T47D (cell line): ENCODE measurements around the gene C10orf143.

Source experiments
- DNase-seq, 2 experiments: peaks; one replicate each; pipeline versions ENCODE4 v3.0.0 to v3.0.0-alpha.2; 2011 to 2012; ENCODE audit warnings: low read depth in 1 of 2, low spot score in 1 of 2
- JUND ChIP-seq: IDR thresholded peaks from 2 replicates; pipeline ENCODE4 v1.6.1; 2012; ENCODE audit warnings: low read depth
- in situ Hi-C: cut with HindIII; loops from 2 replicates; pipeline ENCODE4 v1.10.0; 2016; ENCODE audit warnings: low sequenced_read_pairs, low pct_unique_long_range_greater_than_20kb

C10orf143 gene

DNA sequence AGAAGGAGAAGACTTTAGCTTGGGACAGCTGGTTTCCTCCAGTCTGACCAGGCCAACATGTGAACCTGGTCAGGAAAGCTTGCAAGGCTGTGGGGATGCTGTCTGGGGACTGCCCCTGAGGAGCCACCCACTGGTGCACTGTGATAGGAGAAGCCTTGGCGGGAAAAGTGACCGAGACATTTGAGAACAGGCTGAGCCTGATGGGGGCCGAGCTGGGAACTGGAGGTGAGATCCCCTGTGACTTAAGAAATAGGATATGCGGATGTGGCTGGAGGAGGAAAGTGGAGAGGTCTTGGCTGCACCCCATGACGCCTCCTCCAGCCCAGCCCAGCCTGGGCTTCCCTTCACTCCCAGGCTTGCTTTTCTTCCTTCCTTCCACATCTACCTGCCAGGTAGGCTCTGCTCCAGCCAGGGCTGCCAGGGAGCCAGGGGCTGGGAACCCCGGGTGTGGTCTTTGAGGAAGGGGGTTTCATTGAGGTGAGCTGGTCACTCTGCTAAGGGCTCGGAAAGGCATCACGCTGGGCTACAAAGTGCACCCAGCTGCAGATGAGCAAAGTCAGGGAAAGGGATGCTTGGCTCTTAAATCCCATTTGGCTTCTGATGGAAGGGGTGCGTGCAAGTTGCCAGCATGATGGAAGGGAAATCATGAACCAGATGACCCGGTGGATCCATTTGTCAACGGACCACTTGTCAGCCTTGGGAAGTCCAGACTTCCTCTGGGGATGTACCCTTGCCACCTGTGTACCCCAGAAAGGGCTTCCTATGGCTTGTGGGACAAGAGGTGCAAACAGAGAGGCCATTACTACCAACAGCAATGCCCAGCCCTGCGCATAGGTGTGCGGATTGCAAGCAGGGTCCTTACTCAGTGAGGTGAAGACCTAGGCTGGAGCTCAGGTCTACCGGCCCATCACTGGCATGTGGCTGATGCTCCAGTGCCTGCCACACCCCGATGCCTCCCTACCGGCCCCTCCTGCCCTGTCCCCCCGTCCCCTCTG lies 66.3 kb downstream of the C10orf143 start:
- DNase-seq = no peak
- no peak for TF ChIP-seq JUND
- in situ Hi-C loops = no loop called here

- no peak for TF ChIP-seq JUND
- in situ Hi-C loops = no loop called here
- DNase-seq = no peak
Measured at GRCh38 chr10:130043491-130043890, 67.1 kb downstream of the C10orf143 start.

DNA sequence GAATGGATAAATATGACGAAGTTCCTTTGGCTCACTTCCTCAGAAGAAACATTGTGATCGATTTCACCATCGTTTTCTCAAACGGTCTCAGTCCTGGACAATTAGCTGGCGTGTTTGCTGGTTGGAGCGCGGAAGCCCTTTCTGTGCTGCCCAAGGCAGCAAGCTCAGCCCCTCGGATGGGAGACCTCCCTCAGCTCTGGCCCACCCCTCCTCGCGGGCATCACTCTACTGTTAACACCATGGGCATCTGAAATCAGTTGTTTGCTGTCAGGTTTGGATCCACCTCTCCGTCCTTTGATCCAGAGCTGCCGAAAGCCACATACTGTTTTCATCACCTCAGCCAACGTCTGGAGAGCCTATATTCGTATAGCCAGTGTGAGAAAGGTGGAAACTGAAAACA lies 68.2 kb downstream of the C10orf143 start:
- no peak for DNase-seq
- TF ChIP-seq JUND = no peak
- in situ Hi-C loops = no loop called here

DNA sequence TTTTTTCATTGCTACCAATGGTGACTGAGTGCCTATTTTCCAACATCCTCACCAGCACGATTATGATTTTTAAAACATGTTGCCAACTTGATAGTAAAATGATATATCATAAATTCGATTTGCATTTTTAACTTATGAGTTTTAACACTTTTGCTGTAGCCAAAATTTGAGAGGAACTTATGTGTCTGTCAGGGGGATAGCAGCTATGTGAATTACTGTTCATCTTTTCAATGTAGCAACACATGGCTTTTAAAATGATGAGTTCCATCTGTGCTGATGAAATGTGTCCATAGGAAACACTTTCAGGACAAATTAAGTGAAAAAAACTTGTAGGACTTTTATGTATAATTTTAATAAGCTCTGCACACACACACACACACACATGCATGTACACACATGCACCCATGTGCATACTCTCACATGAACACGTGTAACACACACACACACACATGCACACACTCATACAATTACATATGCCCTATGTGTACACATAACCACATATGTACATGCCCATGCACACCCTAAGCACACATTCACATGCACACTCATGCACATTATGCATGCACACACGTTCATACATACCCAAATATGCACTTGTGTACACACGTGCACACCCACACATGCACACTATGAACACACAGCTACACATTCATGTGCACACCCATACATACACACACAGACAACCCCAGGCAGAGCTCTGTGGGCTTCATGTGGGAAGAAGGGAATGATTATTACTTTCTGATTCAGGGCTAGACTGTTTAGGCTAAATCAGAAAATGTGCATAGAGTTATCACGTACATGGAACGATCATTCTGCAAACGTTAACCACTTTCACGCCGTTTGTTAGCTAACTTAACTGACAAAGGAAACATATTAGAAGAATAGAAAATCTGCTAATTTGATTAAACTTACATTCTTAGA lies 68.9 kb downstream of the C10orf143 start:
- no peak for TF ChIP-seq JUND
- in situ Hi-C loops = no loop called here
- DNase-seq = no peak

DNA sequence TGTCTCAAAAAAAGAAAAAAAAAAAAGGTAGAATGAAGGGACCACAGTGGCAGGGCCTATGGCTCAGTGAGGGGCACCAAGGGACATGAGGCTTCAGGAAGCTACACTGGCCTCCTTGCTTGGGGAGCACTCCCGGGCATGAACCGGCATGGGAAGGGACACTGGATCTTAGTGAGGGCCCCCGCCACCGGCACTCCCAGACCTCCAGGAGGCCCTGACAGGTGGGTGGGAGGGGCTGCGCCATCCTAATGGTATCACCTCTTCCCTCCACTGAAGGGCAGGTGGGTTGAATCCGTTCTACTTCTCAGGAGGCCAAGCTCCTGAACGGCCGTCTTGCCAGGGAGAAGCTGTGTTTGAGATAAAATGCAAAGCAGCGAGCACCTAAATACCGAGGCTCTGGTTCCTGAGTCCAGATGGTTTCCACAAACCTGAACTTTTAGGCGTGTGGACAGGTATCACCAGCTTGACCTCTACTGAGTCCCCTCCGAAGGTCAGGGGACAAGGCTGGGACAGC lies 69.8 kb downstream of the C10orf143 start:
- TF ChIP-seq JUND = no peak
- in situ Hi-C loops = no loop called here
- DNase-seq = no peak

- in situ Hi-C loops = no loop called here
- DNase-seq = no peak
- TF ChIP-seq JUND = no peak
Measured at GRCh38 chr10:130040351-130040750, 70.3 kb downstream of the C10orf143 start.

- no peak for DNase-seq
- no peak for TF ChIP-seq JUND
- in situ Hi-C loops = no loop called here
Measured at GRCh38 chr10:130039141-130039540, 71.5 kb downstream of the C10orf143 start.

DNA sequence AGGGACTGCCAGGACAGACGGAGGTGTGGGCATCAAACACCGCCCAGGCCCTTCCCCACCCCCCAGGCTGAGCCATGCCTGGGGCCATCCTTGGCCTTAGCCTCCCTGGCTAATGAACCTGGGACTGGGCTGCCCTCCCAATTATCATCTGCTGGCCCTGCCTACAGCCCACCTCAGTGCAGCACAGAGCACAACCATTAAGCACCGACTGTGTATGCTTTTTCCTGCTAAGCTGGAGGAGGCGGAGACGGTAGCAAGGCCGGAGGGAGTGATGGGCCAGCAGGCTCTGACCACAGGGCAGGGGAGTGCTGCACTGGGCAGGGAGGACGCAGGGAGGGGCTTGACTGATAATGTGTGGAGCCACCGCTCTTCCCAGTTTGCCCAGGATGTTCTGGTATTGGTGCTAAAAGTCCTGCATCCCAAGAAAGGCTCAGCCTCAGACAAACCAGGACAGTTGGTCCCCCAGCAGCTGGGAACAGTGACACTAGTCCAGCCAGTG lies 72.0 kb downstream of the C10orf143 start:
- in situ Hi-C loops = no loop called here
- TF ChIP-seq JUND = no peak

DNA sequence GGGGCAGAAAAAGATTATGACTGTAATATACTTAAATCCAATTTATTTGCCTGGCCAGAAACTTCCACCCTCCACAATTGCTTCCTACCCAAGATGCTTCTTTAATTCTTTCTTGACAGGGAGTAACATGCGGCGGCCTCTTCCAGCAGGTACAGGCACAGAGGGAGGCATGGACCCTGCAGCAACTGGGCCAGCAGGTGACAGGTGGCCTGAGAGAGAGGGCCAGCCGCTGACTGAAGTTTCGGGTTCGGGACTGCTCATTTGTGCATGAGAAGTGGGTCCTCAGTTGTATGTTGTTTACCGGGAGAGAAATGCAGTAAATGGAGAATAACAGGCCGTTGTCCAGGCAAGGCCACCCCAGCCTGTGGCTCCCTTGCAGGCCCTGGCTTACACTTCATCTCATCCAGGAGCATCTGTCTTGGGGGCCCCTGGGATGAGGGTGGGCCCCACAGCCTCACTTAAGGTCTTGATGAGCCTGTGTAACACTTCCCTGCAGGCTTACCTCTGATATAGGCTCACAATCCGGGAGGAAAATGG lies 72.5 kb downstream of the C10orf143 start:
- in situ Hi-C loops = no loop called here

More for the DNA sequence above, 72.0 kb downstream of the C10orf143 start:
- no peak for DNase-seq

GRCh38 chr10:130037169-130037661 lies 73.4 kb downstream of the C10orf143 start:
- no peak for DNase-seq
- TF ChIP-seq JUND = no peak
- in situ Hi-C loops = no loop called here

More for the DNA sequence above, 72.5 kb downstream of the C10orf143 start:
- TF ChIP-seq JUND = no peak
- DNase-seq = no peak

DNA sequence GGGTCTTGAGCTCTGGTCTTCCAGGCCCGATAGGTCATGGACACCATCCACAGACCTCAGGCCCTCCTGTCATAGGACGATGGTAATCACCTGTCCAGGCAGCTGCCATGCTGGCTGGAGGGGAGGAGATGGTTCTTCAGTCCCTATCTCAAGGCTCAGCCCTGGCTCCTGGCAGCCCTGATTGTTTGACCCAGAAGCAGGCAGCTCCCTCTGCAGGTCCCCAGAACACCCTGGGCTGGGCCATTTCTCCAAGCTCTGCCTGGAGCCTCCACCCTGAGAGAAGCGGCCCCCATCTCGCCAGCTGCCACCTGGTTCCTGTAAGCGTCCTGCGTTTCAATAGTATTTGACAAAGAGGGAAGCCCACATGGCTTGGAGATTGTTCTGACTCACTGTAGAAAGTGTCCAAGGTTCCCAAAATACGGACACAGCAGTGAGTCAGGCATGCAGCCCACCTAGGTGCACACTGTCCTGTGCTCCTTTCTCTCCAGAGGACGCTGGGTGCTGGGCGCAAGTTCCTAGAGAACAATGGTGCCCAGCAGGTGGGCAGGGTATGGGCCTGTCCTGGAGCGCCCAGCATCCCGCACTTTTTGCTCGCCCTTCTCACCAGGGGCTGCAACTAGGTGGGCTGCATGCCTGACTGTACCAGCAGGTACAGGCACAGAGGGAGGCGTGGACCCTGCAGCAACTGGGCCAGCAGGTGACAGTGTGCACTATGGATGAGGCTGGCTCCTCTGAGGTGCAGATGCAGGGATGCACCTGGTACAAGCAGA lies 74.1 kb downstream of the C10orf143 start:
- TF ChIP-seq JUND = no peak
- DNase-seq = no peak
- in situ Hi-C loops = no loop called here
